GM10266 (cell line): ENCODE measurements around the gene NEK6.

ENCODE experiments used
- DNase-seq: peaks from one replicate; pipeline ENCODE4 v3.0.0; 2012; ENCODE audit errors: extremely low spot score
- TF ChIP-seq, protein P1 (sequence below): IDR thresholded peaks from 2 replicates; pipeline ENCODE4 v1.5.1; 2012; ENCODE audit warnings: mild to moderate bottlenecking, low read depth; ENCODE audit not compliant: control insufficient read depth, insufficient read depth; ENCODE audit errors: missing control alignments

Gene NEK6

DNA sequence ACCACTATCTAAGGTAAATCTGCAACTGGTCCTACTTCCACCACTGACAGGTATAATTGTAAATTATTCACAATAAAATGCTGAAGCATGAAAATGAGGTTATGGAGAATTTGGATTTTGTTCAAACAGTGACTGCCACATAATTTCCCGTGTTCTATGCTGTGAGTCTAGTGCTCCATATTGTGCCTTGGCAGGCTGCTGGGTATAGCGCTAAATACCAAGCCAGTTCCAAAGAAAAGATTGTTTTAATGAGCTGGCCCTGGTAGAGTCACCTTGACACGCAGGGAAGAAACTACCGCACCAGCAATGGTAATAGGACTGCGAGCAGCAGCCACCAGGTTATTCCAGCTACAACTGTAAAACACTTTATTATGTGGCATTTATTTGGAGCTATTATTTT, 127.1 kb downstream of the NEK6 start:
- DNase-seq, result no peak
- TF ChIP-seq, protein P1, sequence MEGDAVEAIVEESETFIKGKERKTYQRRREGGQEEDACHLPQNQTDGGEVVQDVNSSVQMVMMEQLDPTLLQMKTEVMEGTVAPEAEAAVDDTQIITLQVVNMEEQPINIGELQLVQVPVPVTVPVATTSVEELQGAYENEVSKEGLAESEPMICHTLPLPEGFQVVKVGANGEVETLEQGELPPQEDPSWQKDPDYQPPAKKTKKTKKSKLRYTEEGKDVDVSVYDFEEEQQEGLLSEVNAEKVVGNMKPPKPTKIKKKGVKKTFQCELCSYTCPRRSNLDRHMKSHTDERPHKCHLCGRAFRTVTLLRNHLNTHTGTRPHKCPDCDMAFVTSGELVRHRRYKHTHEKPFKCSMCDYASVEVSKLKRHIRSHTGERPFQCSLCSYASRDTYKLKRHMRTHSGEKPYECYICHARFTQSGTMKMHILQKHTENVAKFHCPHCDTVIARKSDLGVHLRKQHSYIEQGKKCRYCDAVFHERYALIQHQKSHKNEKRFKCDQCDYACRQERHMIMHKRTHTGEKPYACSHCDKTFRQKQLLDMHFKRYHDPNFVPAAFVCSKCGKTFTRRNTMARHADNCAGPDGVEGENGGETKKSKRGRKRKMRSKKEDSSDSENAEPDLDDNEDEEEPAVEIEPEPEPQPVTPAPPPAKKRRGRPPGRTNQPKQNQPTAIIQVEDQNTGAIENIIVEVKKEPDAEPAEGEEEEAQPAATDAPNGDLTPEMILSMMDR, result no peak

DNA sequence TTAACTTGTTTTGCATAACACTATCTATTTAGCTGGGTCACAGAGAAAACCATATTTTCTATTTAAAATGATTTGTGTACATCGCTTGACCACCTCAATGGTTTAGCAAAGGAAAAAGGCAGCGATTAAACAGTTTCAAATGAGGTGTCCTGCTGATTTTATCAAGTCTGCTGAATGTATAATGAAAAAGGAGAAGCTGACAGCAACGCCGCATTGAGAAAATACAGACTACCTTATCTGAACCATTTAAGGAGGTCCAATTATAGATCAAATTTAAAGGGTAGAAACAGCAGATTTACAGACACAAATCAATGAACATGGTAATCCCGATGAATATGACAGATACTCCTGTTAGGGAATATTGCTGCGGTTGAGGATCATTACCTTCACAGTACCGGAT, 127.9 kb downstream of the NEK6 start:
- TF ChIP-seq, protein P1, result no peak
- no peak for DNase-seq

DNA sequence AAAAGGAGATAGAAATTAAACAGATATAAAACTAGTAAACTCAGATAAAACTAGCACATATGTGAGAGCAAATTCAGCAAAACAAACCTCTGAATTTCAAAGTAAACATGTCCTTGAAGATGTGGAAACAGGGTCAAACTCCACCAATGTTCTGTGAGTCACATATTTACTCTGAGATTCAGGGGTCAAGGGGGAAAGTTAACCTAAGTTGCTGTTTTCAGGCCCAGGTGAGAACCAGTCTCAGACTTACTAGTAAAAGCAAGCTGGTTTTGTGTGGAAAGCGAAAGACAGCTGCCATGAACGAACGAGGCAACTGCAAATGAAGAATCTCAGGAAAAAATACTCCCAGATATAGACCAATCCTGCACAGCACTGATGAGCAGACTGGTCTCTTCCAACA, 128.5 kb downstream of the NEK6 start:
- DNase-seq, result no peak
- TF ChIP-seq, protein P1, result no peak

DNA sequence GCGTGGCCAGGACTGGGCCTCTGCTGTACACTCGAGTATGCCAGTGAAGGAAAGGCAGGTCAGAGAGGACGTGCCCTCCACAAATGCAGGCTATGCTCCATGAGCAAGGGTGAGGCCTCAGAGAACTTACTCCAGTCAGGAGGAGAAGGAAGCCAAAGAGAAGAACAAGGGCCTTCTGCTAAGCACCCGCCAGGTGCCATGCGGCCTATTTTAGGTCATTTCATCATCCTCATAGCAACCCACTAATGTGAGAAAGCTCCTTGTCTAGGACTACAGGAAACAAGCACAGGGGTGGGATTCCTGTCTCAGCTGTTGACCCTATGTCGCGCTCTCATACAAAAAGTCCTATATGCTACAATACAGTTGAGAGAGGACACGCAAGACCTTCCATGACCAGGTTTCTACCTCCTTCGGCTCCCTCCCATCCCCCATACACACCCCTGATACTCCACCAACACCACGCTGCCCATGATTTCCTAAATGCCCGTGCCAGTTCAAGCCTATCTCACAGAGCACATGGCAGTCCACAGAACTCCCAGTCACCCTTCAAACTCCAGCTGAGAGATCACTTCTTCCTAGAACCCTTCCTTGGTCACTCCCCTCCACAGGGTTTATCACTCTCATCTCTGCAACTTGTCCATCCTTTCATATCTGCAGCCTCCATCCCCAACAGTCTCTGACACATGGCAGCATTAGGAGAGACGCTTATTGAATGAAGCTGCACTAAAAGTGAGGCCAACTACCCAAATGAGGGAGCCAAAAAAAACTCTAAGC, 130.7 kb downstream of the NEK6 start:
- no peak for DNase-seq
- TF ChIP-seq, protein P1, result no peak

DNA sequence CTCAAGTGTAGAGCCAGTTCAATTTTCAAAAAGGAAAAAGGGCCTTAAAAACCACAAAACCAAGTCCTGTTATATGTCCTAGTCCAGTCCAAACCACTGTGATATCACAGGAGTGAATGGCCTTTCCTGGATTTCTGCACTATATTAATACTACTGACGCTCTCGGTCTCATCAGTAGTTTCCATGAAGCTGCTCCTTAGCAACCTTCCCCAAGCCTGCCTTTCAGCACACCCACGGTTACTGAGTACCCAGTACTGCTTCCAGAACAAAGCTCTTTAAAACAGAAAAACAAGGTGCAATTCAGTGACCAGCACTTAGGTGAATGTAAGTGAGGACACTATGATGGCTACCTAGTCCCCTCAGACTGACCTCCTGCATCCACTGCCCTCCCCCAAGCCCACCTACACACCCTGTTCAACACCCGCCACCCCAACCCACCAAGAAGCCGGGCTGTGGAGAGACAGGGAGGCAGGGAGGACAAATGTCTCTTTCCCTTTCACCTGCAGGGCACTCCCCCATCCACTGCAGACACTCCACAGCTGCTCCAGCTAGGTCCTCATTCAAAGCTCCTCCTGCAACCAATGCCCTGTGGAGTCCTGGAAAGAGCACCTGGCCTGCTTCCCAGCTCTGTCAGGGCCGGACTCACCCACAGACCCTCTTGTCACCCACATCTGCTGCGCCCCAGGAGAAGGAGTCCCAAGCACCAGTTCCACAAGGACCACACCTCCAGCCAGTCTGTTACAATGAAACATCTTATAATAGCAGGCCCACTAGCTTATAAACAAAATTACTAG, 131.6 kb downstream of the NEK6 start:
- TF ChIP-seq, protein P1, result no peak
- no peak for DNase-seq

DNA sequence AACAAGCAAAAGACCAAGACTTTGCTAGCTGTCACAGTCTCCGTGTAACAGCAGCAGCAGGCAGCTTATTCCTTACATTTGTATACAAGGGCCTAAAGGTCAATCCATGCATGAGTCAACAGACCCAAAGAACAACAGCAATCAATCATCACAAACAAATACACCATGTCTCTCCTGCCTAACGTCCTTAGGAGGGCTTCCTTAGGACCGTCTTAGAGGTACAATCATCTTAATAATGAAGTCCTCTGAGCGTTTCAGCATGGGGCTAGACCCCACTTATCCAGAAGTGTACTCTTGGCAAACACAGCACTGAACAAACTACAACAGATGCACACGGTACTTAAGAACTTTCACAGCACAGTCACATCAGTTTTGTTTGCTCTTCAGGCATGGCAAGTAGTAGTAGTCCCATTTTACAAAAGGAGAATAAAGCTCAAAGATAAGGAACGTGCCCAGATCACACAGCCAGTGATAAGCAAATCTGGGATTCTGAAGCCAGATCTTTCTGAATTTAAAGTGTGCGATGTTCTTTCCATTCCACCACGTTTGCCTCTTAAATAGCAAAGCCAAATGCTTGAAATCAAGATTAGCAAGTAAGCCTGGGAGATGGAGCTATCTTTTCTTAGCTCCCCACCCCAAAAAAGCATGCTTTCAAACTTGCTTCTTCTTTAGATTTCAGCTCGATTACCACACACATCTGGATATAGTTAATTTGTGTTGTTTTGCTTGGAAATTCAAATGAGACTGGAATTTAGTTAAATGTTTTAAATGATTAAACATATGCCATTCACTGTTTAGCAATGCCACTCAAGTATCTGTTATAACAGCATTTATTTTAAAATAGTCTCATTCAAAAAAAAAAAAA, 133.3 kb downstream of the NEK6 start:
- no peak for DNase-seq
- TF ChIP-seq, protein P1, result no peak
